Tibial nerve (tissue), 4 donors: ENCODE results near the gene SNCAIP. TPM values are rescaled to one million over a fixed set of nuclear protein-coding genes. Genes with fewer than 3 reads are reported as not detected.
"Not testable (repeated sequence)": the region's sequence is repeated elsewhere in the genome, so short reads cannot be mapped to it uniquely, and the experiment has no call there.

Experiments
- DNase-seq, 2 donors: peaks; one replicate each; pipeline ENCODE4 v3.0.0-alpha.2; 2019; ENCODE audit warnings: low spot score in 2 of 2
- H3K27ac ChIP-seq, 4 donors: fragments of 200-600 bp; sonication (generic) in 3 of 4; one replicate each; pipeline ENCODE4 v1.5.1; 2017 to 2019; ENCODE audit warnings: mild to moderate bottlenecking in 1 of 4
- H3K27me3 ChIP-seq, 2 donors: fragments of 200-600 bp; sonication (generic) in 1 of 2; one replicate each; pipeline versions ENCODE4 v1.5.1 to v1.6.0; 2017 to 2019
- H3K36me3 ChIP-seq, 3 donors: fragments of 200-600 bp; sonication (generic); one replicate each; pipeline ENCODE4 v1.5.1; 2018 to 2019
- H3K4me1 ChIP-seq, 4 donors: fragments of 200-600 bp; sonication (generic) in 3 of 4; one replicate each; pipeline ENCODE4 v1.5.1; 2017 to 2019
- H3K4me3 ChIP-seq, 4 donors: fragments of 200-600 bp; sonication (generic) in 3 of 4; one replicate each; pipeline ENCODE4 v1.5.1; 2017 to 2019; ENCODE audit warnings: mild to moderate bottlenecking in 1 of 4, moderate library complexity in 1 of 4
- H3K9me3 ChIP-seq, 4 donors: fragments of 200-600 bp; sonication (generic) in 3 of 4; one replicate each; pipeline ENCODE4 v1.5.1; 2017 to 2019
- EP300 ChIP-seq, 2 donors: sonication (generic); formaldehyde crosslinking; IDR thresholded peaks; one replicate each; pipeline ENCODE4 v1.6.1; 2017; ENCODE audit warnings: antibody characterized with exemption in 2 of 2, mild to moderate bottlenecking in 1 of 2
- POLR2A ChIP-seq, 2 donors: fragments of 450-650 bp; IDR thresholded peaks; one replicate each; pipeline ENCODE4 v1.6.1; 2017; ENCODE audit warnings: antibody characterized with exemption in 2 of 2, mild to moderate bottlenecking in 2 of 2, moderate library complexity in 2 of 2
- WGBS, 2 donors: methylation state at CpG; one replicate each; pipeline ENCODE4 v1.1.5; 2018; 5-methylcytosine and 5-hydroxymethylcytosine counted together
- total RNA-seq, 4 donors: library from RNA; depleted of rRNA; stranded (reverse); fragments of >200 nt; gene quantifications; one replicate each; pipeline ENCODE4 v1.1.0, GENCODE V29; 2016
- TF ChIP-seq, protein P1 (sequence below), 5 experiments: fragments of 200-600 bp in 3 of 5; fragments of 450-650 bp in 2 of 5; sonication (generic) in 3 of 5; IDR thresholded peaks; one replicate each; pipeline ENCODE4 v1.5.1; 2016 to 2019; ENCODE audit warnings: antibody characterized with exemption in 5 of 5, mild to moderate bottlenecking in 3 of 5, moderate library complexity in 2 of 5

The SNCAIP gene
- total RNA-seq, 4 donors from 2014 or later, result 4.6 to 18.6 (median 6.4) TPM

- no peak overlapping the region for H3K27ac ChIP-seq
- H3K27me3 ChIP-seq, result no peaks in the 10 kb centered on the region
- no peaks in the 10 kb centered on the region for H3K9me3 ChIP-seq
- H3K4me1 ChIP-seq, result no peaks in the 10 kb centered on the region
- 73 to 74% methylated on average over 1 of the region's 1 CpG for WGBS, 2 donors
- no peaks in the 10 kb centered on the region for H3K36me3 ChIP-seq
- DNase-seq, result no peak
- H3K4me3 ChIP-seq, result no peak overlapping the region
- TF ChIP-seq EP300 (IDR thresholded peaks at IDR 0.05) (no peak), POLR2A (IDR thresholded peaks at IDR 0.05) (no peak)
- TF ChIP-seq, protein P1, sequence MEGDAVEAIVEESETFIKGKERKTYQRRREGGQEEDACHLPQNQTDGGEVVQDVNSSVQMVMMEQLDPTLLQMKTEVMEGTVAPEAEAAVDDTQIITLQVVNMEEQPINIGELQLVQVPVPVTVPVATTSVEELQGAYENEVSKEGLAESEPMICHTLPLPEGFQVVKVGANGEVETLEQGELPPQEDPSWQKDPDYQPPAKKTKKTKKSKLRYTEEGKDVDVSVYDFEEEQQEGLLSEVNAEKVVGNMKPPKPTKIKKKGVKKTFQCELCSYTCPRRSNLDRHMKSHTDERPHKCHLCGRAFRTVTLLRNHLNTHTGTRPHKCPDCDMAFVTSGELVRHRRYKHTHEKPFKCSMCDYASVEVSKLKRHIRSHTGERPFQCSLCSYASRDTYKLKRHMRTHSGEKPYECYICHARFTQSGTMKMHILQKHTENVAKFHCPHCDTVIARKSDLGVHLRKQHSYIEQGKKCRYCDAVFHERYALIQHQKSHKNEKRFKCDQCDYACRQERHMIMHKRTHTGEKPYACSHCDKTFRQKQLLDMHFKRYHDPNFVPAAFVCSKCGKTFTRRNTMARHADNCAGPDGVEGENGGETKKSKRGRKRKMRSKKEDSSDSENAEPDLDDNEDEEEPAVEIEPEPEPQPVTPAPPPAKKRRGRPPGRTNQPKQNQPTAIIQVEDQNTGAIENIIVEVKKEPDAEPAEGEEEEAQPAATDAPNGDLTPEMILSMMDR (IDR thresholded peaks at IDR 0.05), result no peak
Observed at GRCh38 chr5:122480146-122480545, 168.1 kb downstream of the SNCAIP start.

GRCh38 chr5:122484103-122484502, 172.1 kb downstream of the SNCAIP start:
- Histone ChIP-seq H3K27ac (no peak overlapping the region), H3K9me3 (no peaks in the 10 kb centered on the region), H3K27me3 (no peaks in the 10 kb centered on the region), H3K4me3 (no peak overlapping the region), H3K36me3 (no peaks in the 10 kb centered on the region), H3K4me1 (no peaks in the 10 kb centered on the region)
- TF ChIP-seq EP300 (IDR thresholded peaks at IDR 0.05) (no peak), POLR2A (IDR thresholded peaks at IDR 0.05) (no peak)
- TF ChIP-seq, protein P1 (IDR thresholded peaks at IDR 0.05), result no peak
- no peak for DNase-seq
- 89 to 94% methylated on average over 3 of the region's 3 CpGs for WGBS, 2 donors

GRCh38 chr5:122485226-122485625, 173.2 kb downstream of the SNCAIP start:
- no peaks in the 10 kb centered on the region for H3K4me1 ChIP-seq
- H3K4me3 ChIP-seq, result no peak overlapping the region
- no peak for DNase-seq
- H3K27ac ChIP-seq, result no peak overlapping the region
- WGBS, 2 donors, result 95 to 98% methylated on average over 2 of the region's 2 CpGs
- H3K9me3 ChIP-seq, result no peaks in the 10 kb centered on the region
- H3K27me3 ChIP-seq, result no peaks in the 10 kb centered on the region
- no peak for TF ChIP-seq POLR2A (IDR thresholded peaks at IDR 0.05)
- no peak for TF ChIP-seq EP300 (IDR thresholded peaks at IDR 0.05)
- TF ChIP-seq, protein P1 (IDR thresholded peaks at IDR 0.05), result no peak
- H3K36me3 ChIP-seq, result no peaks in the 10 kb centered on the region

DNA sequence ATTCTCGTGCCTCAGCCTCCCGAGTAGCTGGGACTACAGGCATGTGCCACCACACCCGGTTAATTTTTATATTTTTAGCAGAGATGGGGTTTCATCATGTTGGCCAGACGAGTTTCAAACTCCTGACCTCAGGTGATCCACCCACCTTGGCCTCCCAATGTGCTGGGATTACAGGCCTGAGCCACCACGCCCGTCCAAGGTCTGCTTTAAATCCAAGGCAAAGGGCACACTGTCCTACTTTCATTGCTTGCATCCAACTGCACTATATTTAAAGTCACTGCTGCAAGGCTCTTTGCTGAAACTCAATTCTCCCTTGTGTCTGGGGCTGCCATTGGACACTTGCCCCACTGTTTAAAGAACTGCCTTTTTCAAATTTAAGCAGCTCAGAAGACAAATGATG, 174.6 kb downstream of the SNCAIP start:
- H3K36me3 ChIP-seq, result not testable (repeated sequence)

GRCh38 chr5:122490718-122491117, 178.7 kb downstream of the SNCAIP start:
- no peak overlapping the region for H3K27ac ChIP-seq
- TF ChIP-seq, protein P1 (IDR thresholded peaks at IDR 0.05), result no peak
- TF ChIP-seq EP300 (IDR thresholded peaks at IDR 0.05) (no peak), POLR2A (IDR thresholded peaks at IDR 0.05) (no peak)
- no peaks in the 10 kb centered on the region for H3K27me3 ChIP-seq
- H3K4me1 ChIP-seq, result no peaks in the 10 kb centered on the region
- WGBS, 2 donors, result 80 to 83% methylated on average over 5 of the region's 5 CpGs
- H3K9me3 ChIP-seq, result no peaks in the 10 kb centered on the region
- H3K4me3 ChIP-seq, result no peak overlapping the region
- DNase-seq, result no peak
- no peaks in the 10 kb centered on the region for H3K36me3 ChIP-seq

More for the DNA sequence above, 174.6 kb downstream of the SNCAIP start:
- 87 to 92% methylated on average over 6 of the region's 6 CpGs for WGBS, 2 donors
- not testable (repeated sequence) for DNase-seq, H3K27ac ChIP-seq, H3K27me3 ChIP-seq, H3K4me3 ChIP-seq, H3K4me1 ChIP-seq, H3K9me3 ChIP-seq

- Histone ChIP-seq H3K27ac (no peak overlapping the region), H3K4me1 (no peaks in the 10 kb centered on the region), H3K9me3 (no peaks in the 10 kb centered on the region), H3K36me3 (no peaks in the 10 kb centered on the region), H3K27me3 (no peaks in the 10 kb centered on the region), H3K4me3 (no peak overlapping the region)
- 43 to 48% methylated on average over 3 of the region's 3 CpGs for WGBS, 2 donors
- no peak for DNase-seq
- no peak for TF ChIP-seq POLR2A (IDR thresholded peaks at IDR 0.05)
- TF ChIP-seq, protein P1 (IDR thresholded peaks at IDR 0.05), result no peak
- TF ChIP-seq EP300 (IDR thresholded peaks at IDR 0.05), result no peak
Observed at GRCh38 chr5:122492675-122493074, 180.6 kb downstream of the SNCAIP start.
